Caco-2 (cell line): ENCODE results near the gene HGFAC. TPM values are rescaled to one million over a fixed set of nuclear protein-coding genes. Genes with fewer than 3 reads are reported as not detected.

Experiments
- BruUV-seq: library from RNA; stranded (reverse); fragments of 400-500 nt; replicated peaks from 2 replicates; lab custom pipeline; 2021; lab: Mats Ljungman, UMichigan
- CTCF ChIA-PET: fragments of 300-600 bp; sonication (Branson Sonifier 250); formaldehyde crosslinking; loops from one replicate; lab custom pipeline; 2022; ENCODE audit warnings: antibody characterized with exemption; lab: Charles Lee
- POLR2A ChIA-PET: fragments of 300-600 bp; sonication (Branson Sonifier 250); formaldehyde crosslinking; loops from one replicate; lab custom pipeline; 2022; ENCODE audit warnings: antibody characterized with exemption; lab: Charles Lee
- DNase-seq, 2 experiments: peaks; one replicate each; pipeline versions ENCODE4 v3.0.0 to v3.0.0-alpha.2; 2020 to 2022
- H3K27me3 ChIP-seq: replicated peaks from 2 replicates; pipeline ENCODE4 v1.6.0; 2011; ENCODE audit warnings: low read length; ENCODE audit not compliant: control insufficient read depth, insufficient read depth
- H3K36me3 ChIP-seq: 2 replicates; pipeline ENCODE4 v1.5.1; 2011; ENCODE audit warnings: low read length; ENCODE audit not compliant: control insufficient read depth, insufficient read depth
- H3K4me1 ChIP-seq: fragments of 250-450 bp; sonication (Bioruptor Pico); 2 replicates; pipeline ENCODE4 v1.5.1; 2020; ENCODE audit warnings: mild to moderate bottlenecking
- H3K4me3 ChIP-seq: 2 replicates; pipeline ENCODE4 v1.5.1; 2011; ENCODE audit warnings: low read depth, mild to moderate bottlenecking, control low read depth, low read length
- H3K9me3 ChIP-seq: fragments of 250-450 bp; sonication (Bioruptor Pico); 2 replicates; pipeline ENCODE4 v1.5.1; 2020; ENCODE audit warnings: mild to moderate bottlenecking, moderate library complexity
- H3K27ac Mint-ChIP-seq: one replicate; pipeline ENCODE4 v1.8.0; 2022; ENCODE audit warnings: mixed read lengths; ENCODE audit not compliant: unreplicated experiment
- H3K27me3 Mint-ChIP-seq: one replicate; pipeline ENCODE4 v1.8.0; 2022; ENCODE audit warnings: mixed read lengths; ENCODE audit not compliant: insufficient read depth, unreplicated experiment
- H3K36me3 Mint-ChIP-seq: one replicate; pipeline ENCODE4 v1.8.0; 2022; ENCODE audit warnings: mild to moderate bottlenecking, mixed read lengths; ENCODE audit not compliant: insufficient read depth, unreplicated experiment
- H3K4me1 Mint-ChIP-seq: one replicate; pipeline ENCODE4 v1.8.0; 2022; ENCODE audit warnings: low read depth, mixed read lengths; ENCODE audit not compliant: unreplicated experiment
- H3K4me3 Mint-ChIP-seq: one replicate; pipeline ENCODE4 v1.8.0; 2022; ENCODE audit warnings: mild to moderate bottlenecking, moderate library complexity, mixed read lengths; ENCODE audit not compliant: unreplicated experiment
- H3K9me3 Mint-ChIP-seq: one replicate; pipeline ENCODE4 v1.8.0; 2022; ENCODE audit warnings: mixed read lengths; ENCODE audit not compliant: unreplicated experiment
- CTCF ChIP-seq, 2 experiments: fragments of 200-600 bp in 1 of 2; IDR thresholded peaks; 1 replicate in 1 of 2; 2 replicates in 1 of 2; pipeline versions ENCODE4 v1.5.1 to v1.8.0; 2011 to 2022; ENCODE audit warnings: antibody characterized with exemption in 1 of 2, control low read depth in 1 of 2, inconsistent platforms in 1 of 2, low read depth in 1 of 2, low read length in 1 of 2, mild to moderate bottlenecking in 1 of 2, moderate library complexity in 1 of 2; ENCODE audit not compliant: insufficient read depth in 1 of 2, severe bottlenecking in 1 of 2, unreplicated experiment in 1 of 2
- intact Hi-C: fragments of 100-400 bp; cut with micrococcal nuclease; formaldehyde crosslinking; loops from one replicate; pipeline ENCODE4 v1.10.0; 2022; ENCODE audit not compliant: unreplicated experiment
- total RNA-seq: library from RNA; stranded (reverse); gene quantifications from 2 replicates; pipeline ENCODE4 v1.2.3, GENCODE V29; 2022

Gene HGFAC
- total RNA-seq, 1 experiment from 2014 or later = 0.48 TPM

GRCh38 chr4:3466691-3467600 lies 25.2 kb downstream of the HGFAC start:
- no peak for DNase-seq
- ChIA-PET CTCF (interaction anchor here (0.7 kb wide), 1 partner anchor 359 kb away, joined by 5 read pairs; no protein-coding TSS in a partner anchor), POLR2A (no interaction called here)
- no peak overlapping the region for H3K27ac Mint-ChIP-seq
- H3K9me3 ChIP-seq = no peaks in the 10 kb centered on the region
- H3K4me1 Mint-ChIP-seq = no peaks in the 10 kb centered on the region
- H3K4me3 Mint-ChIP-seq = no peak overlapping the region
- intact Hi-C loops = no loop called here
- no peaks in the 10 kb centered on the region for H3K27me3 ChIP-seq
- no TSS peak for BruUV-seq
- no peaks in the 10 kb centered on the region for H3K36me3 Mint-ChIP-seq
- H3K36me3 ChIP-seq = no peaks in the 10 kb centered on the region
- H3K4me1 ChIP-seq = peaks cover 5% of the 10 kb centered on the region; the same call in 1 of the 2 replicates
- H3K4me3 ChIP-seq = no peak overlapping the region
- TF ChIP-seq CTCF (IDR thresholded peaks at IDR 0.05; ENCODE audit: insufficient read depth in 1 of 2, low read depth in 1 of 2, low read length in 1 of 2, severe bottlenecking in 1 of 2, unreplicated experiment in 1 of 2) = no peak
- H3K9me3 Mint-ChIP-seq = no peaks in the 10 kb centered on the region
- peaks cover 3% of the 10 kb centered on the region for H3K27me3 Mint-ChIP-seq

GRCh38 chr4:3467601-3468031 lies 25.8 kb downstream of the HGFAC start:
- H3K27ac Mint-ChIP-seq = no peak overlapping the region
- BruUV-seq = no TSS peak
- no peaks in the 10 kb centered on the region for H3K36me3 ChIP-seq
- peaks cover 5% of the 10 kb centered on the region; the same call in 1 of the 2 replicates for H3K4me1 ChIP-seq
- no peaks in the 10 kb centered on the region for H3K36me3 Mint-ChIP-seq
- intact Hi-C loops = no loop called here
- no peaks in the 10 kb centered on the region for H3K9me3 ChIP-seq
- no peak overlapping the region for H3K4me3 Mint-ChIP-seq
- H3K9me3 Mint-ChIP-seq = no peaks in the 10 kb centered on the region
- no peak for DNase-seq
- H3K27me3 ChIP-seq = no peaks in the 10 kb centered on the region
- ChIA-PET CTCF (no interaction called here), POLR2A (no interaction called here)
- no peaks in the 10 kb centered on the region for H3K4me1 Mint-ChIP-seq
- no peak for TF ChIP-seq CTCF (IDR thresholded peaks at IDR 0.05; ENCODE audit: insufficient read depth in 1 of 2, low read depth in 1 of 2, low read length in 1 of 2, severe bottlenecking in 1 of 2, unreplicated experiment in 1 of 2)
- no peak overlapping the region for H3K4me3 ChIP-seq
- peaks cover 3% of the 10 kb centered on the region for H3K27me3 Mint-ChIP-seq

- Histone ChIP-seq H3K4me1 (peaks cover 5% of the 10 kb centered on the region; the same call in 1 of the 2 replicates), H3K27me3 (no peaks in the 10 kb centered on the region), H3K36me3 (no peaks in the 10 kb centered on the region), H3K9me3 (no peaks in the 10 kb centered on the region), H3K4me3 (no peak overlapping the region)
- intact Hi-C loops = no loop called here
- H3K36me3 Mint-ChIP-seq = no peaks in the 10 kb centered on the region
- ChIA-PET CTCF (no interaction called here), POLR2A (no interaction called here)
- no TSS peak for BruUV-seq
- H3K27me3 Mint-ChIP-seq = peaks cover 3% of the 10 kb centered on the region
- H3K27ac Mint-ChIP-seq = no peak overlapping the region
- H3K9me3 Mint-ChIP-seq = no peaks in the 10 kb centered on the region
- no peaks in the 10 kb centered on the region for H3K4me1 Mint-ChIP-seq
- no peak for TF ChIP-seq CTCF (IDR thresholded peaks at IDR 0.05; ENCODE audit: insufficient read depth in 1 of 2, low read depth in 1 of 2, low read length in 1 of 2, severe bottlenecking in 1 of 2, unreplicated experiment in 1 of 2)
- DNase-seq = no peak
- H3K4me3 Mint-ChIP-seq = no peak overlapping the region
Observed at GRCh38 chr4:3468154-3468553, 26.4 kb downstream of the HGFAC start.
